GM23338 (cell line): ENCODE data around the gene RASL10B. TPM values are rescaled to one million over a fixed set of nuclear protein-coding genes. Genes with fewer than 3 reads are reported as not detected.

Source experiments
- ATAC-seq: fragments of 200-7000 bp; cut with Tn5 transposase; 3 replicates; pipeline ENCODE4 v1.9.1; 2020
- DNase-seq: peaks from one replicate; pipeline ENCODE4 v3.0.0-alpha.2; 2015; ENCODE audit warnings: low spot score
- H2AFZ ChIP-seq: fragments of 200-600 bp; sonication (generic); 2 replicates; pipeline ENCODE4 v1.8.0; 2016; ENCODE audit warnings: antibody characterized with exemption, mild to moderate bottlenecking, moderate library complexity
- H3F3A ChIP-seq: fragments of 200-600 bp; sonication (generic); replicated peaks from 2 replicates; pipeline ENCODE4 v1.8.0; 2017; ENCODE audit warnings: antibody characterized with exemption, mixed run types, low read depth
- H3K27ac ChIP-seq: fragments of 200-600 bp; sonication (generic); 2 replicates; pipeline ENCODE4 v1.6.1; 2016; ENCODE audit warnings: low read depth
- H3K27me3 ChIP-seq: fragments of 200-600 bp; sonication (generic); 2 replicates; pipeline ENCODE4 v1.8.0; 2016; ENCODE audit warnings: mild to moderate bottlenecking, mixed run types, moderate library complexity; ENCODE audit not compliant: insufficient read depth
- H3K36me3 ChIP-seq: fragments of 200-600 bp; sonication (generic); 2 replicates; pipeline ENCODE4 v1.8.0; 2016; ENCODE audit warnings: mild to moderate bottlenecking; ENCODE audit not compliant: insufficient read depth
- H3K4me1 ChIP-seq: fragments of 200-600 bp; sonication (generic); 2 replicates; pipeline ENCODE4 v1.8.0; 2016; ENCODE audit warnings: mild to moderate bottlenecking, moderate library complexity; ENCODE audit not compliant: insufficient read depth
- H3K4me2 ChIP-seq: fragments of 200-600 bp; sonication (generic); 2 replicates; pipeline ENCODE4 v1.7.1; 2017; ENCODE audit warnings: mixed run types
- H3K4me3 ChIP-seq: fragments of 200-600 bp; sonication (generic); 2 replicates; pipeline ENCODE4 v1.6.1; 2016; ENCODE audit warnings: mixed run types
- H3K79me2 ChIP-seq: fragments of 200-600 bp; sonication (generic); replicated peaks from 2 replicates; pipeline ENCODE4 v1.8.0; 2017; ENCODE audit warnings: mild to moderate bottlenecking; ENCODE audit not compliant: insufficient read depth
- H3K9me2 ChIP-seq: fragments of 200-600 bp; sonication (generic); 2 replicates; pipeline ENCODE4 v1.8.0; 2017; ENCODE audit not compliant: insufficient read depth
- H4K20me1 ChIP-seq: fragments of 200-600 bp; sonication (generic); replicated peaks from 2 replicates; pipeline ENCODE4 v1.8.0; 2017; ENCODE audit warnings: mild to moderate bottlenecking; ENCODE audit not compliant: insufficient read depth
- H3K27ac Mint-ChIP-seq: 2 replicates; pipeline ENCODE4 v1.8.0; 2020; ENCODE audit warnings: inconsistent platforms, mild to moderate bottlenecking, moderate library complexity, mixed read lengths
- H3K27me3 Mint-ChIP-seq: 3 replicates; pipeline ENCODE4 v1.8.0; 2022; ENCODE audit warnings: low read depth, mild to moderate bottlenecking, moderate library complexity, mixed read lengths, inconsistent platforms; ENCODE audit not compliant: insufficient read depth, poor library complexity
- H3K36me3 Mint-ChIP-seq: 3 replicates; pipeline ENCODE4 v1.8.0; 2021; ENCODE audit warnings: low read depth, mild to moderate bottlenecking, inconsistent platforms, moderate library complexity, mixed read lengths
- H3K4me1 Mint-ChIP-seq: 3 replicates; pipeline ENCODE4 v1.8.0; 2020; ENCODE audit warnings: mild to moderate bottlenecking, inconsistent platforms, mixed read lengths
- H3K4me3 Mint-ChIP-seq: 3 replicates; pipeline ENCODE4 v1.8.0; 2021; ENCODE audit warnings: moderate library complexity, mild to moderate bottlenecking, inconsistent platforms, mixed read lengths
- H3K9me3 Mint-ChIP-seq: 3 replicates; pipeline ENCODE4 v1.8.0; 2020; ENCODE audit warnings: moderate library complexity, mild to moderate bottlenecking, inconsistent platforms, mixed read lengths
- CREB1 ChIP-seq: fragments of 250-450 bp; sonication (Bioruptor Pico); IDR thresholded peaks from 2 replicates; pipeline ENCODE4 v1.5.0; 2020; ENCODE audit warnings: low read depth, mild to moderate bottlenecking, moderate library complexity
- ETS1 ChIP-seq: IDR thresholded peaks from 2 replicates; pipeline ENCODE4 v1.6.1; 2016; ENCODE audit warnings: antibody characterized with exemption
- EZH2 ChIP-seq: fragments of 200-600 bp; sonication (generic); IDR thresholded peaks from one replicate; pipeline ENCODE4 v1.8.0; 2017; ENCODE audit warnings: antibody characterized with exemption, mild to moderate bottlenecking, low read depth; ENCODE audit not compliant: unreplicated experiment
- EZH2phosphoT487 ChIP-seq: fragments of 200-600 bp; sonication (generic); IDR thresholded peaks from one replicate; pipeline ENCODE4 v1.8.1; 2018; ENCODE audit warnings: antibody characterized with exemption; ENCODE audit not compliant: unreplicated experiment
- JUNB ChIP-seq: IDR thresholded peaks from one replicate; pipeline ENCODE4 v1.6.1; 2016; ENCODE audit warnings: antibody characterized with exemption; ENCODE audit not compliant: unreplicated experiment
- NANOG ChIP-seq: IDR thresholded peaks from 2 replicates; pipeline ENCODE4 v1.6.1; 2016; ENCODE audit warnings: antibody characterized with exemption, borderline replicate concordance
- POLR2AphosphoS5 ChIP-seq: IDR thresholded peaks from 2 replicates; pipeline ENCODE4 v1.6.1; 2016; ENCODE audit warnings: antibody characterized with exemption, low read depth
- ZNF114 ChIP-seq: fragments of 250-450 bp; sonication (Bioruptor Pico); IDR thresholded peaks from 2 replicates; pipeline ENCODE4 v1.5.0; 2020; ENCODE audit warnings: mild to moderate bottlenecking, moderate library complexity
- ZNF331 ChIP-seq: fragments of 250-450 bp; sonication (Bioruptor Pico); IDR thresholded peaks from 2 replicates; pipeline ENCODE4 v1.5.0; 2020; ENCODE audit warnings: low read depth, mild to moderate bottlenecking, moderate library complexity
- ZNF462 ChIP-seq: fragments of 250-450 bp; sonication (Bioruptor Pico); IDR thresholded peaks from 2 replicates; pipeline ENCODE4 v1.5.0; 2020; ENCODE audit warnings: mild to moderate bottlenecking, moderate library complexity
- polyA plus RNA-seq: library from polyadenylated mRNA; unstranded; fragments of >200 nt; fragmentation: Nextera tagmentation; extraction: Ambion mirVana; gene quantifications from 2 replicates; pipeline ENCODE4 v1.2.1, GENCODE V29; 2016
- total RNA-seq: library from RNA; depleted of rRNA; stranded (reverse); fragments of >200 nt; shearing (Covaris generic); gene quantifications from 2 replicates; pipeline ENCODE4 v1.2.3, GENCODE V29; 2014
- TF ChIP-seq, protein P1 (sequence below): IDR thresholded peaks from one replicate; pipeline ENCODE4 v1.6.1; 2018; ENCODE audit warnings: antibody characterized with exemption; ENCODE audit not compliant: unreplicated experiment
- TF ChIP-seq, protein P2 (sequence below), 2 experiments: fragments of 200-600 bp in 1 of 2; sonication (generic) in 1 of 2; conservative IDR thresholded peaks; 2 replicates each; pipeline versions ENCODE4 v1.5.1 to v1.6.1; 2016 to 2017; ENCODE audit warnings: antibody characterized with exemption in 2 of 2, low read depth in 2 of 2, mild to moderate bottlenecking in 2 of 2, moderate library complexity in 1 of 2

The RASL10B gene
- total and polyA plus RNA-seq, 2 experiments from 2014 or later = 7.1 to 26.2 TPM

DNA sequence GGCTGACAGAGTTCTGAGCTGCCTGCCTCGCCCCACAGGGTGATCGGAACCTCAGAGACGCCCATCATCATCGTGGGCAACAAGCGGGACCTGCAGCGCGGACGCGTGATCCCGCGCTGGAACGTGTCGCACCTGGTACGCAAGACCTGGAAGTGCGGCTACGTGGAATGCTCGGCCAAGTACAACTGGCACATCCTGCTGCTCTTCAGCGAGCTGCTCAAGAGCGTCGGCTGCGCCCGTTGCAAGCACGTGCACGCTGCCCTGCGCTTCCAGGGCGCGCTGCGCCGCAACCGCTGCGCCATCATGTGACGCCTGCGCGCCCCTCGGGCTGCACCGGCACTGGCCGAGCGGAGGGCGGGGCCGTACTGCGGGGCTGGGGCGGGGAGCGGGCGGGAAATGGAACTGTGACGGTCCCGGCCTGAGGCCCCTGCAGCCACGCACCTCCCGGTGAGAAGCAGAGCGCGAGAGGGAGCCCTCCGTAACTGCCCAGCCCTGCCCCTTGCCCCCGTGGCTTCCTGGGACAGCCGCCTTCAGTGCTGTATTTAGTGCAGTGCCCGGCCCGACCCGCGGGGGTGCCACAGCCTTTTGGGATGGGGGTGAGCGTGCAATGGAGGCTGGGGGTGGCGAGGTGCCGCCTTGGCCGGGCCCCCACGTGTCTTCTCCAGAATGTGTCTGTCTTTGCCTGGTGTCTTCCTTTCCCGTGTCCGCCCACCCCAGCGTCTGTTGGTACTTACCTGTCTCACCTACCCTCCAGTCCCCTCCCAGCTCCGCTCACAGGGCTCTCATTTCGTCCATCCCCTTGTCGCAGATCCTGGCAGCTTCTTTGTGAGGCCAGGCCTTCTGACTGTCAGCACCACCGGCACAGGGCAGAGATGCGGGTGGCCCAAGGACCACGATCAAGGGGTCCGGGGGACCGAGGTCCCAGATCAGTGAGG lies 9.8 kb downstream of the RASL10B start:
- peaks cover 8% of the 10 kb centered on the region; the same call in 1 of the 2 replicates for H3F3A ChIP-seq
- Mint-ChIP-seq H3K4me1 (peaks cover 11% of the 10 kb centered on the region), H3K27me3 (peaks cover 28% of the 10 kb centered on the region), H3K36me3 (0 out of 3 replicates have a peak, but pooled peaks cover 8% of the 10 kb centered on the region), H3K4me3 (peak overlapping the region; percentile 71), H3K9me3 (peaks cover 12% of the 10 kb centered on the region; the same call in 2 of the 3 replicates), H3K27ac (no peak overlapping the region)
- ATAC-seq (peak; percentile 85), DNase-seq (peak; percentile 88)
- H2AFZ ChIP-seq = peak overlapping the region; percentile 56; the same call in 1 of the 2 replicates
- no peak overlapping the region for H3K27ac ChIP-seq
- H3K4me2 ChIP-seq = peak overlapping the region; percentile 79
- H3K4me3 ChIP-seq = peak overlapping the region; percentile 55
- no peaks in the 10 kb centered on the region for H3K36me3 ChIP-seq
- peaks cover 6% of the 10 kb centered on the region; the same call in 1 of the 2 replicates for H3K9me2 ChIP-seq
- no peaks in the 10 kb centered on the region for H3K79me2 ChIP-seq
- H3K27me3 ChIP-seq = peaks cover 57% of the 10 kb centered on the region
- H4K20me1 ChIP-seq = no peaks in the 10 kb centered on the region; the same call in 1 of the 2 replicates
- H3K4me1 ChIP-seq = peaks cover 4% of the 10 kb centered on the region; the same call in 1 of the 2 replicates
- TF ChIP-seq EZH2 (no peak), NANOG (no peak), CREB1 (peak; percentile 40; the same call in 1 of the 2 replicates), ETS1 (no peak), ZNF462 (CRISPR knock-in tag) (no peak), JUNB (no peak), ZNF331 (no peak), ZNF114 (CRISPR knock-in tag) (no peak), POLR2AphosphoS5 (peak; percentile 28; the same call in 1 of the 2 replicates), EZH2phosphoT487 (no peak)
- TF ChIP-seq, protein P1, sequence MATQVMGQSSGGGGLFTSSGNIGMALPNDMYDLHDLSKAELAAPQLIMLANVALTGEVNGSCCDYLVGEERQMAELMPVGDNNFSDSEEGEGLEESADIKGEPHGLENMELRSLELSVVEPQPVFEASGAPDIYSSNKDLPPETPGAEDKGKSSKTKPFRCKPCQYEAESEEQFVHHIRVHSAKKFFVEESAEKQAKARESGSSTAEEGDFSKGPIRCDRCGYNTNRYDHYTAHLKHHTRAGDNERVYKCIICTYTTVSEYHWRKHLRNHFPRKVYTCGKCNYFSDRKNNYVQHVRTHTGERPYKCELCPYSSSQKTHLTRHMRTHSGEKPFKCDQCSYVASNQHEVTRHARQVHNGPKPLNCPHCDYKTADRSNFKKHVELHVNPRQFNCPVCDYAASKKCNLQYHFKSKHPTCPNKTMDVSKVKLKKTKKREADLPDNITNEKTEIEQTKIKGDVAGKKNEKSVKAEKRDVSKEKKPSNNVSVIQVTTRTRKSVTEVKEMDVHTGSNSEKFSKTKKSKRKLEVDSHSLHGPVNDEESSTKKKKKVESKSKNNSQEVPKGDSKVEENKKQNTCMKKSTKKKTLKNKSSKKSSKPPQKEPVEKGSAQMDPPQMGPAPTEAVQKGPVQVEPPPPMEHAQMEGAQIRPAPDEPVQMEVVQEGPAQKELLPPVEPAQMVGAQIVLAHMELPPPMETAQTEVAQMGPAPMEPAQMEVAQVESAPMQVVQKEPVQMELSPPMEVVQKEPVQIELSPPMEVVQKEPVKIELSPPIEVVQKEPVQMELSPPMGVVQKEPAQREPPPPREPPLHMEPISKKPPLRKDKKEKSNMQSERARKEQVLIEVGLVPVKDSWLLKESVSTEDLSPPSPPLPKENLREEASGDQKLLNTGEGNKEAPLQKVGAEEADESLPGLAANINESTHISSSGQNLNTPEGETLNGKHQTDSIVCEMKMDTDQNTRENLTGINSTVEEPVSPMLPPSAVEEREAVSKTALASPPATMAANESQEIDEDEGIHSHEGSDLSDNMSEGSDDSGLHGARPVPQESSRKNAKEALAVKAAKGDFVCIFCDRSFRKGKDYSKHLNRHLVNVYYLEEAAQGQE = no peak
- TF ChIP-seq, protein P2, sequence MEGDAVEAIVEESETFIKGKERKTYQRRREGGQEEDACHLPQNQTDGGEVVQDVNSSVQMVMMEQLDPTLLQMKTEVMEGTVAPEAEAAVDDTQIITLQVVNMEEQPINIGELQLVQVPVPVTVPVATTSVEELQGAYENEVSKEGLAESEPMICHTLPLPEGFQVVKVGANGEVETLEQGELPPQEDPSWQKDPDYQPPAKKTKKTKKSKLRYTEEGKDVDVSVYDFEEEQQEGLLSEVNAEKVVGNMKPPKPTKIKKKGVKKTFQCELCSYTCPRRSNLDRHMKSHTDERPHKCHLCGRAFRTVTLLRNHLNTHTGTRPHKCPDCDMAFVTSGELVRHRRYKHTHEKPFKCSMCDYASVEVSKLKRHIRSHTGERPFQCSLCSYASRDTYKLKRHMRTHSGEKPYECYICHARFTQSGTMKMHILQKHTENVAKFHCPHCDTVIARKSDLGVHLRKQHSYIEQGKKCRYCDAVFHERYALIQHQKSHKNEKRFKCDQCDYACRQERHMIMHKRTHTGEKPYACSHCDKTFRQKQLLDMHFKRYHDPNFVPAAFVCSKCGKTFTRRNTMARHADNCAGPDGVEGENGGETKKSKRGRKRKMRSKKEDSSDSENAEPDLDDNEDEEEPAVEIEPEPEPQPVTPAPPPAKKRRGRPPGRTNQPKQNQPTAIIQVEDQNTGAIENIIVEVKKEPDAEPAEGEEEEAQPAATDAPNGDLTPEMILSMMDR (conservative IDR thresholded peaks at IDR 0.05; ENCODE audit: low read depth in 2 of 2) = peak in 1 of 2 experiments; percentile 18; a peak in 2 of 4 replicates
